Natural killer cell (primary cell): ENCODE results near the gene GNG7. TPM values are rescaled to one million over a fixed set of nuclear protein-coding genes. Genes with fewer than 3 reads are reported as not detected.
"Not testable (repeated sequence)": the region's sequence is repeated elsewhere in the genome, so short reads cannot be mapped to it uniquely, and the experiment has no call there.

Experiments used
- ATAC-seq, 3 donors: fragments of 150-1000 bp in 2 of 3; fragments of 200-7000 bp in 1 of 3; cut with Tn5 transposase; 1 replicate in 1 of 3; 2 replicates in 2 of 3; pipeline ENCODE4 v1.10.0; 2021; ENCODE audit warnings: mild to moderate bottlenecking in 2 of 3, moderate library complexity in 2 of 3
- DNase-seq, 2 donors: peaks; one replicate each; pipeline versions ENCODE4 v3.0.0 to v3.0.0-alpha.2; 2013 to 2021; ENCODE audit warnings: mixed read lengths in 1 of 2
- H3K27ac ChIP-seq: one replicate; pipeline ENCODE4 v1.5.1; 2013; ENCODE audit warnings: mild to moderate bottlenecking, low read length
- H3K27me3 ChIP-seq: one replicate; pipeline ENCODE4 v1.6.1; 2013; ENCODE audit warnings: low read length; ENCODE audit not compliant: control insufficient read depth, insufficient read depth
- H3K36me3 ChIP-seq: one replicate; pipeline ENCODE4 v1.6.1; 2013; ENCODE audit warnings: low read length; ENCODE audit not compliant: control insufficient read depth, insufficient read depth
- H3K4me1 ChIP-seq: one replicate; pipeline ENCODE4 v1.6.1; 2013; ENCODE audit warnings: low read length; ENCODE audit not compliant: control insufficient read depth, insufficient read depth
- H3K4me3 ChIP-seq: one replicate; pipeline ENCODE4 v1.5.1; 2013; ENCODE audit warnings: low read length
- H3K9me3 ChIP-seq: one replicate; pipeline ENCODE4 v1.6.1; 2013; ENCODE audit warnings: low read length; ENCODE audit not compliant: control insufficient read depth, insufficient read depth
- H3K27ac Mint-ChIP-seq, 2 donors: one replicate each; pipeline ENCODE4 v1.8.0; 2022; ENCODE audit warnings: mild to moderate bottlenecking in 2 of 2, mixed read lengths in 2 of 2, moderate library complexity in 1 of 2
- H3K27me3 Mint-ChIP-seq, 2 donors: one replicate each; pipeline ENCODE4 v1.8.0; 2022; ENCODE audit warnings: low read depth in 2 of 2, mixed read lengths in 2 of 2
- H3K36me3 Mint-ChIP-seq: one replicate; pipeline ENCODE4 v1.8.0; 2022; ENCODE audit warnings: mixed read lengths
- H3K4me1 Mint-ChIP-seq, 2 donors: one replicate each; pipeline ENCODE4 v1.8.0; 2022; ENCODE audit warnings: mixed read lengths in 2 of 2
- H3K4me3 Mint-ChIP-seq: one replicate; pipeline ENCODE4 v1.8.0; 2022; ENCODE audit warnings: mild to moderate bottlenecking, moderate library complexity, mixed read lengths
- H3K9me3 Mint-ChIP-seq, 2 donors: one replicate each; pipeline ENCODE4 v1.8.0; 2022; ENCODE audit warnings: mixed read lengths in 2 of 2
- CTCF ChIP-seq: fragments of 200-600 bp; IDR thresholded peaks from one replicate; pipeline ENCODE4 v1.8.0; 2022; ENCODE audit warnings: antibody characterized with exemption
- WGBS: methylation state at CpG from one replicate; pipeline ENCODE4 v1.1.7; 2013; ENCODE audit warnings: missing lambda C conversion rate; ENCODE audit not compliant: insufficient coverage; 5-methylcytosine and 5-hydroxymethylcytosine counted together
- intact Hi-C: fragments of 100-400 bp; cut with micrococcal nuclease; formaldehyde crosslinking; loops from one replicate; pipeline ENCODE4 v1.14.2; 2022
- total RNA-seq, 4 donors: library from RNA; stranded (reverse); fragments of 120-200 nt in 1 of 4; gene quantifications; one replicate each; pipeline versions ENCODE4 v1.2.3 to v1.2.4, GENCODE V29; 2013 to 2022

GNG7 gene
- total RNA-seq, 3 donors from 2014 or later (not counting 1 experiment from before 2014, with no cell fraction given): 0.75 to 4.8 (median 1.5) TPM

- WGBS: 79% methylated on average over 31 of the region's 34 CpGs
- Mint-ChIP-seq H3K27me3 (peaks cover 12 to 18% of the 10 kb centered on the region in 2 donors), H3K4me3 (no peak overlapping the region), H3K36me3 (no peaks in the 10 kb centered on the region), H3K27ac (peak overlapping the region in 1 of 2 donors; percentile 48), H3K9me3 (no peaks in the 10 kb centered on the region), H3K4me1 (peaks cover 21 to 32% of the 10 kb centered on the region in 2 donors)
- DNase-seq: peak in 1 of 2 donors; percentile 17
- no peaks in the 10 kb centered on the region for H3K9me3 ChIP-seq
- H3K4me3 ChIP-seq: no peak overlapping the region
- TF ChIP-seq CTCF: peak; percentile 22
- H3K27ac ChIP-seq: no peak overlapping the region
- intact Hi-C loops: loop anchor here (2.0 kb wide), 1 partner anchor 137 kb away; no protein-coding TSS in a partner anchor
- H3K4me1 ChIP-seq: peaks cover 67% of the 10 kb centered on the region
- H3K36me3 ChIP-seq: no peaks in the 10 kb centered on the region
- H3K27me3 ChIP-seq: no peaks in the 10 kb centered on the region
- ATAC-seq: no peak
These were observed 90.7 kb downstream of the GNG7 start for GRCh38 chr19:2611483-2612464.

GRCh38 chr19:2610637-2611482 is 91.6 kb downstream of the GNG7 start:
- Histone ChIP-seq H3K4me3 (peak overlapping the region; percentile 34), H3K4me1 (peaks cover 59% of the 10 kb centered on the region), H3K27me3 (no peaks in the 10 kb centered on the region), H3K36me3 (no peaks in the 10 kb centered on the region), H3K9me3 (no peaks in the 10 kb centered on the region), H3K27ac (no peak overlapping the region)
- peak overlapping the region in 1 of 2 donors; percentile 48 for H3K27ac Mint-ChIP-seq
- H3K27me3 Mint-ChIP-seq: peaks cover 12 to 18% of the 10 kb centered on the region in 2 donors
- intact Hi-C loops: no loop called here
- no peaks in the 10 kb centered on the region for H3K9me3 Mint-ChIP-seq
- no peaks in the 10 kb centered on the region for H3K36me3 Mint-ChIP-seq
- H3K4me3 Mint-ChIP-seq: peak overlapping the region; percentile 79
- ATAC-seq (peak; percentile 76 to 87 (median 81)), DNase-seq (peak; percentile 89 to 94)
- WGBS: 10% methylated on average over 46 of the region's 46 CpGs
- TF ChIP-seq CTCF: peak; percentile 97
- peaks cover 21 to 32% of the 10 kb centered on the region in 2 donors for H3K4me1 Mint-ChIP-seq

GRCh38 chr19:2609389-2610116 is 92.9 kb downstream of the GNG7 start:
- Histone ChIP-seq H3K27me3 (no peaks in the 10 kb centered on the region), H3K36me3 (no peaks in the 10 kb centered on the region), H3K9me3 (no peaks in the 10 kb centered on the region), H3K4me1 (peaks cover 57% of the 10 kb centered on the region), H3K4me3 (no peak overlapping the region), H3K27ac (no peak overlapping the region)
- Mint-ChIP-seq H3K27me3 (peaks cover 12 to 18% of the 10 kb centered on the region in 2 donors), H3K27ac (no peak overlapping the region), H3K4me1 (peaks cover 21 to 32% of the 10 kb centered on the region in 2 donors), H3K36me3 (no peaks in the 10 kb centered on the region), H3K4me3 (peak overlapping the region; percentile 31), H3K9me3 (no peaks in the 10 kb centered on the region)
- 56% methylated on average over 19 of the region's 20 CpGs for WGBS
- DNase-seq (peak in 1 of 2 donors; percentile 13), ATAC-seq (no peak)
- no peak for TF ChIP-seq CTCF
- intact Hi-C loops: no loop called here

GRCh38 chr19:2609034-2609388 is 93.5 kb downstream of the GNG7 start:
- H3K9me3 Mint-ChIP-seq, H3K36me3 ChIP-seq, H3K27ac Mint-ChIP-seq, H3K36me3 Mint-ChIP-seq, H3K4me3 Mint-ChIP-seq, H3K9me3 ChIP-seq, intact Hi-C loops, ATAC-seq, H3K27me3 ChIP-seq, DNase-seq, H3K4me3 ChIP-seq, H3K27ac ChIP-seq: not testable (repeated sequence)
- H3K4me1 Mint-ChIP-seq: peaks cover 19 to 31% of the 10 kb centered on the region in 2 donors
- 88% methylated on average over 7 of the region's 7 CpGs for WGBS
- peaks cover 52% of the 10 kb centered on the region for H3K4me1 ChIP-seq
- H3K27me3 Mint-ChIP-seq: peaks cover 12 to 18% of the 10 kb centered on the region in 2 donors
